Esophagus muscularis mucosa (tissue), 4 donors: Measurements from ENCODE around the gene FBXO8.

ENCODE experiments used
- CTCF ChIP-seq, 3 experiments: fragments of 200-600 bp in 2 of 3; fragments of 450-650 bp in 1 of 3; sonication (generic) in 2 of 3; IDR thresholded peaks; one replicate each; pipeline ENCODE4 v1.5.1; 2017 to 2019; ENCODE audit warnings: antibody characterized with exemption in 3 of 3, mild to moderate bottlenecking in 2 of 3, moderate library complexity in 1 of 3
- EP300 ChIP-seq: sonication (generic); formaldehyde crosslinking; IDR thresholded peaks from one replicate; pipeline ENCODE4 v1.6.1; 2017; ENCODE audit warnings: antibody characterized with exemption
- POLR2A ChIP-seq: fragments of 450-650 bp; IDR thresholded peaks from one replicate; pipeline ENCODE4 v1.6.1; 2017; ENCODE audit warnings: antibody characterized with exemption, moderate library complexity, mild to moderate bottlenecking, low read depth
- POLR2AphosphoS5 ChIP-seq, 2 donors: sonication (generic); formaldehyde crosslinking; IDR thresholded peaks; one replicate each; pipeline ENCODE4 v1.6.1; 2017; ENCODE audit warnings: antibody characterized with exemption in 2 of 2

GRCh38 chr4:174324725-174325124, 41.3 kb upstream of the FBXO8 start:
- TF ChIP-seq CTCF (IDR thresholded peaks at IDR 0.05) = no peak
- TF ChIP-seq EP300 = no peak
- no peak for TF ChIP-seq POLR2AphosphoS5 (IDR thresholded peaks at IDR 0.05)
- TF ChIP-seq POLR2A = no peak
